NCI-H2227 treated with DMSO at 0.1 percent for 48 hours (cell line): ENCODE measurements around the gene PDPK1.
"Not testable (repeated sequence)": the region's sequence is repeated elsewhere in the genome, so short reads cannot be mapped to it uniquely, and the experiment has no call there.

Experiments used
- DNase-seq: peaks from one replicate; lab custom pipeline; 2025; lab: John Stamatoyannopoulos, UW

The PDPK1 gene

DNA sequence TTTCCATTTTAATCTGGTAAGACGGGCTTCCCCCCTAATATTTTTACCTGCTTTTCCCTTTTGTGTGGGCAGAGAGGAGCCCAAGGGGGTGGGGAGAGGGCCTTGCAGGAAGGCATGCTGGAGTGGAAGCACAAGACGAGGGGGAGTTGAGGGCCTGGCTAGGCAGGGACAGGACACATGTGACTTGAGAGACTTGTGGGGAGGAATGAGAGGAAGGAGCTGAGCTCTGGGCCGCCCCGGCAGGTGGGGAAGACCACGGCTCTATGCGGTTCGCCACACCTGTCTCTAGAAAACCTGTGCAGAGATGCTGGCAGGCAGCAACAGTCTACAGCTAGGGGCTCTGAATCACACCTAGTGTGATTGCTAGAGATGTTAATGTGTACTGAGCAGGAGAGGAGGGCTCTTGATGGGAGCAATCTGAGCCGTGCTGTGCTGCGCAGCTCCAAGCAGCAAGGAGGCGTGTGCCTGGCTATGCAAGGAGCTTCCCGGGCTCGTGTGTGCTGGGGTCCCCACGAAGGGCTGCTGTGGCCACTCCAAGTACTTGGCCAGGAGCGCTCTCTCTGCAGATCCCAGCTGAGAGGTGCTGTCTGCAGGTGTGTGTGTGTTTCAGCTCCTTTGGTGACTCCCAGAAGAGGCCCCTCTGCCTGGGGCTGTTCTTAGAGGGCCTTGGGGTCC is 50.2 kb downstream of the PDPK1 start:
- DNase-seq, result no peak

GRCh38 chr16:2591476-2592240 is 53.8 kb downstream of the PDPK1 start:
- no peak for DNase-seq

DNA sequence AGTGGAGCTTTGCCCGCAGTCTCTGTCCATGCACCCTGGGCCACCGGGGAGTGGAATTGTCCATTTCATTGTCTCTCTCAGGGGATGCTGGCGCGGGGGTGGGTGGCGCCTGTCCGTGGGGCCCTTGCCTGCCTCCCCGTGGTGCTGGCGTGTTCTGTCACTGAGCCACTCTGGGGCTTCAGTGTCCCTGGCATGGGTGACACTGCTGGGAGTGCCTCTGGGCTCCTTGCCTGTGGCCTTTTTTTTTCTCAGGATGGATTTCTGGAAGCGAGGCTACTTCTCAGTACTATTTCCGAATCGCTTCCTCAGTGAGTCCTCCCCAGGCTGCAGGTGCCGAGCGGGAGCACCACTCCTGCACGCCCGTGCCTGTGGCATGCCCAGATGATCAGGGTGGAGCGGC is 55.0 kb downstream of the PDPK1 start:
- no peak for DNase-seq

GRCh38 chr16:2595393-2596205 is 57.8 kb downstream of the PDPK1 start:
- no peak for DNase-seq

GRCh38 chr16:2596747-2597559 is 59.1 kb downstream of the PDPK1 start:
- DNase-seq, result no peak

GRCh38 chr16:2597560-2597902 is 59.7 kb downstream of the PDPK1 start:
- DNase-seq, result no peak

GRCh38 chr16:2598133-2598641 is 60.4 kb downstream of the PDPK1 start:
- no peak for DNase-seq

- no peak for DNase-seq
Observed at GRCh38 chr16:2598723-2599122, 60.9 kb downstream of the PDPK1 start.

DNA sequence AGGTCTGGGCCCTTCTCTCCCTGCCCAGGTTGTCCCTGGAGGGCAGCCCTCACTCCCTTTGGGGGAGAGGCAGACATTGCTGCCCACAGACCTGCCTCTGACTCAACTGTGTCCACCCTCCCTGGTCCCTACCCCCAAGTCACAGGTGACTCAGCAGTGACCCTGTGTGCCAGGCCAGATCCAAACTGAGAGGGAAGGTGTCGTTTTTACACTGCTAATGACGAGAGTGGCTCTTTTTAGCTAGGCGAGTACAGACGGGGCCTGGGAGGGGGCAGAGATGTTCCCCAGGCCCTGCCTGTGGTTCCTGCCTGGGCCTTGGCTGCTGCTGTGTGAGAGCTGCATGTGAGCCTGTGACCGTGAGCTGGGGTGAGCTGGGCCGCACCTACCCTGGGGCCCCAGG is 61.3 kb downstream of the PDPK1 start:
- DNase-seq, result not testable (repeated sequence)

DNA sequence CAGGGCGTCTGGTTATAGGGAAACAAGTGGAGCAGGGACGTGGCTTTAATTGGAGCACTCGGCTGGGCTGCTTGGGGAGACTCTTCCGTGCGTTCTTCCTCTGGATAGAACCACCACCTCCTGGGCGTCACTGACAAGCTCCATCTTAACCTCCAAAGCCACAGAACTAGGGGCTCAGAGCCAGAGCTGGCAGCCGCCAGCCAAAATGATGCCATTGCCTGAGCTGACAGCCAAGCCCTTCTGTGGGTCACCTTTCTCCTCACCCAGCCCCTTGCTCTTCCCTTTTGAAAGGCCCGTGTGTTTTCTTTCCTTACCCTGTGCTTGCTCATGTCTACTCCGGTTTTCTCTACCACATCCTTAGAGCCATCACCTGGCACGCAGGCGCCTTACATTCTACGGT is 62.0 kb downstream of the PDPK1 start:
- DNase-seq, result not testable (repeated sequence)

DNA sequence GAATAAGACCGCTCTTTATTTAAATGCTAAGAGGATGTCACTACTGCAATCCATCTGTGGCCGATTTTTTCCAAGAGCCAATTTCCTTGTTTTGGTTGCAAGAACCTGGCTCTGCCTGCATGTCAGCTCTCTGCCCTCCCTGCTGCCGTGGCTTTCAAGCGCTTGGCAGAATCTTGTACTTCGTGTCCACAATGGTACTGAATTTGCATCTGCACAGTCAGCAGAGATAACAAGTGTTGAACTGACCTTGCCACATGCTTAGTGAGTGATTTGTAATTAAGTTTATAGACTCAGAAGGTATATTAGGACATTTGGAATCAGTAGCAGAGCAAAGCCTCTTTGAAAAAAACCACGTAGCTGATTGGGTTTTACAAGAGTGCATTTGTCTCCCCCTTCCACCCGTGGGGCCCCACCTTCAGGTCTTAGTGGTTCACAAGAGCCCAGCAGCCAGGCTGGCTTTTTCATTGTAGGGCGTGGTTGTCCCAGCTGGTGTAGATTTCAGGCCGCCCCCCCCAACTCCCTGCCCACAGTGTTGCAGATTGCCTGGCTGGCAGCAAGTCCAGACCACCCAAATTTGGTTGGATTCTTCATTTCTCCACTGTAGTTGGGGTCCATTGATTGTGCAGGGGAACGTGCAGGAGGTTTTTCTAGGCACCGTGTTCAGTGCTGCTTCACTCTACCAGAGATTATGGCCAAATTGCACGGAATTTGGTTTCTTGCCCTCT is 63.6 kb downstream of the PDPK1 start:
- not testable (repeated sequence) for DNase-seq

DNA sequence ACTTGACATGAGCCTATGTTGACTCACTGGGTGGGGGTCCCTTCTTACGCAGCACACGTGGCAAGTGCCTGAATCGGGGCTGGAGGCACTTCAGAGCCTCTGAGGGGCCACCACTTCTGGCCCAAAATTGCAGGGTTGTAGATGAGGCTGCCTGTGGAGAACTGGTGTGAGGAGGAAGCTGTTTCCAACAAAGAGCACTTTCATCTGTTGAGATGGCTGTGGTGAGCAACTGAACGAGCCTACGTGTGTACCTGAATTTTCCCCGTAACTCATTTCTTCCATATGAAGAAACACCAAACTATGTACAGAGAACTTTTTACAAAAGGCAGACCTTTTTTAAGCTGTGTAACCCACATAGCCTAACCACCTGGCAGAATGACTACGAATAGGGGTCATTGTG is 64.4 kb downstream of the PDPK1 start:
- not testable (repeated sequence) for DNase-seq

GRCh38 chr16:2603165-2604015 is 65.6 kb downstream of the PDPK1 start:
- peak; percentile 96 for DNase-seq

DNA sequence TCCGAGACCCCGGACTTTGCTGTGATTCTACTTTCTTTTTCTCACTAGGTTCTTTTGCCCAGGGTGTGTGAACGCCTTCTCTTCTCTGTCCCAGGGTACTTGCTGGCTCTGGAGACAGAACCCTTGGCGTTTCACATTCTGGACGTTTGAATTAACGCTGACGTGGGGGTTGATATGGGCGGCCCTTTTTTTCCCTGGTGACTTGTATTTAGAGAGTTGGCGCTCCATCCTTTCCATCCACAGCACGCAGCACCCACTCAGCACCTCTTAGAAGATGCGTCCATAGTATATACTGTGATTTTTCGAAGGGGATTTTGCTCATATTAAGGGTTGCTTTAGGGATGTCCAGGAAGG is 66.2 kb downstream of the PDPK1 start:
- DNase-seq, result not testable (repeated sequence)

DNA sequence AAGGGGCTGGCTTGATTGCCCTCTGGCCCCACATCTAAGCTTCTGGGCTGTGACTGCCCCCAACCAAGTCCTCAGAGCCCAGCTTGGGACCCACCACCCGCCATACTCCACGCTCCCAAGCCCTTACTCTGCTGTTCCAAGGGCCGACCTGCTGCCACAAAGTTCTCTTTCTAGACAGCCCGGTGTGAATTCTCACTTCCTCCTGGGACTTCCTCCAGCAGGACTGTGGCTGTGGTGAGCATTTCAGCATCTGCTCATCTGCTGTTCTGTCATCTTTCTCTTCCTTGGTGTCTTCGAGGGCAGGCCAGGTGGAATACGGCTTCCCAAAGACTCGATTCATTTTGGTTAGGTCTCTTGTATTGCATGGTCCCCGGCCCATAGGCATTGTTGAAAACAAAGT is 69.0 kb downstream of the PDPK1 start:
- DNase-seq, result not testable (repeated sequence)

DNA sequence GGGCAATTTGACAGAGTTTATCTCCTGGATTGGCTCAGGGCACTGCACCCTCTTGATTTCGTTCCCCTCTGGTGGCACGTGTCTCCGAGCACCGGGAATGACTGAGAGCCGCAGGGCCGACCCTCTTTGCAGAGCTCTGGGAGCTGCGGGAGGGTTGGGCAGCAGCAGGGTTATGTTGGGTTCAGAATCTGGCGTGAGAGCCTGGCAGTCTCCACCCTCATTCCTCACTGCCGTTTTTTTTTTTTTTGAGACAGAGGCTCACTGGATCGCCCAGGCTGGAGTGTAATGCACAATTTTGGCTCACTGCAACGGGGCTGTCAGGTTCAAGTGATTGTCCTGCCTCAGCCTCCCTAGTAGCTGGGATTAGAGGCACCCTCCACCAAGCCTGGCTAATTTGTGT is 71.5 kb downstream of the PDPK1 start:
- DNase-seq, result not testable (repeated sequence)

DNA sequence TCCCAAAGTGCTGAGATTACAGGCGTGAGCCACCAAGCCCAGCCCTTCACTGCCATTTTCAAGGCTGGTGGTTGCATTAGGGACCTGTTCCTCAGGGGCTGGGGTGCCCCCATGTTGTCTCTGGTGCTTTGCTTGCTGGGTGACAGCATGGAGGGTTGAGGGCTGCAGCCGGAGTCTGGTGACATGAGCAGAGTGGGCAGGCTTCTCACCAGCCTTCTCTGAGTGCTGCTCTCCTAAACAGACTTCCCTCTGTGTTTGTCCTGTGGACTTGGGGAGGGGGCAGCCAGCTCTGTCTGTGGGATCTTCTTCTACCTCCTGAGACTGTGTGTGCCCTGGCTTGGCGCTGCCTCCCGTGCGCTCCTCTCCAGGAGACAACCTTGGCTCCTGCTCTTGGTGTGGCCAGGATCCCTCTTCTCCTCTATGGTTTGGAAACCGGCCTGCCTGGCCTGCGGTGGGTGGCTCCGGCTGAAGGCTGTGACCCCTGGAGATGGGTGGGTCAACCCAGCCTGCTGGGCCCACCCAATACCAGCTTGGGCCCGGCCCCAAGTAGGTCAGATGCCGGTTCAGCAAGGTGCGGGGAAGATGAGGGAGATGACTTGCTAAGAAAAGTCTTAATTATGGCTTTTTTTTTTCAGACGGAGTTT is 72.1 kb downstream of the PDPK1 start:
- no peak for DNase-seq

DNA sequence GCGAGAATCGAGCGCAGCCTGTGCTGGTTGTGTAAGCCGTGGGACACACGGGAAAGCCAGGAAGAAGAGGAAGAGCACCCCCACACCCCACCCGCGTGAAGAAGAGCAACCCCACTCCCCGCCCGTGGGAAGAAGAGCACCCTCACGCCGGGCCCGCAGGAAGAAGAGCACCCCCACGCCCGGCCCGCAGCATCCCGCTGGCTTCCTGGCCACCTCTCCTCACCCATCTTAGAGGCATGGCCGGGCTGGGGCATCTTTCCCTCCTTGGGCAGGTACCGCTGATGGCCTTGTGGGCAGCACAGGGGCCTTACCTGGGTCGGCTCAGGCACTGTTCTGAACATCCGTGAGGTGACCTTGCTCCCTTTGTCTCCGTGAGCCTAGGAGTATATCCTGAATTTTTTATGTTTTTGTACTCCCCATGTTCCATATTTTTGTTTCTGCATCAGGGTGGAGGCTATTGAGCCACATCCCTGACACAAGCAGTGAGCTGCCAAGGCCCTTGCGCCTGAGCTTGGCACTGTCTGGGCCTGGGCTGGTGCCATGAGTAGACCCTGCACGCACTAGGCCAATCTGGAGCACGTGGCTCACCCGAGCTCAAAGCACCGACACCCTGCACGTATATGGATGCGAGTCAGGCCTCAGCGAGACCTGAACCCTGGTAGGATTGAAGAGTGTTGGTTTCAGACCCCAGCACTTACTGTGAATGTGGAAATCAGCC is 73.1 kb downstream of the PDPK1 start:
- DNase-seq, result no peak

- DNase-seq, result no peak
Observed at GRCh38 chr16:2611499-2611862, 73.7 kb downstream of the PDPK1 start.
